MCF 10A (cell line): ENCODE results near the gene CENPL. TPM values are rescaled to one million over a fixed set of nuclear protein-coding genes. Genes with fewer than 3 reads are reported as not detected.
"Not testable (repeated sequence)": the region's sequence is repeated elsewhere in the genome, so short reads cannot be mapped to it uniquely, and the experiment has no call there.

Experiments
- BruUV-seq: library from RNA; stranded (reverse); fragments of 400-500 nt; replicated peaks from 2 replicates; lab custom pipeline; 2021; lab: Mats Ljungman, UMichigan
- CTCF ChIA-PET: fragments of 300-600 bp; sonication (Branson Sonifier 250); formaldehyde crosslinking; extraction: SDS; loops from one replicate; lab custom pipeline; 2021; ENCODE audit warnings: antibody characterized with exemption, inconsistent platforms; lab: Yijun Ruan, JAX
- POLR2A ChIA-PET: fragments of 300-600, 350-650 bp; sonication (Branson Sonifier 250); formaldehyde crosslinking; extraction: SDS; loops from one replicate; lab custom pipeline; 2020; ENCODE audit warnings: antibody characterized with exemption, inconsistent platforms; lab: Yijun Ruan, JAX
- DNase-seq: peaks from one replicate; pipeline ENCODE4 v3.0.0-alpha.2; 2018; ENCODE audit not compliant: unreplicated experiment
- H3K27ac Mint-ChIP-seq: one replicate; pipeline ENCODE4 v1.8.0; 2022; ENCODE audit warnings: mild to moderate bottlenecking, low read depth, mixed read lengths; ENCODE audit not compliant: unreplicated experiment
- H3K27me3 Mint-ChIP-seq: one replicate; pipeline ENCODE4 v1.8.0; 2022; ENCODE audit warnings: mixed read lengths; ENCODE audit not compliant: insufficient read depth, unreplicated experiment
- H3K36me3 Mint-ChIP-seq: one replicate; pipeline ENCODE4 v1.8.0; 2022; ENCODE audit warnings: mild to moderate bottlenecking, moderate library complexity, mixed read lengths; ENCODE audit not compliant: insufficient read depth, unreplicated experiment
- H3K4me1 Mint-ChIP-seq: one replicate; pipeline ENCODE4 v1.8.0; 2022; ENCODE audit warnings: mixed read lengths; ENCODE audit not compliant: insufficient read depth, unreplicated experiment
- H3K4me3 Mint-ChIP-seq: one replicate; pipeline ENCODE4 v1.8.0; 2022; ENCODE audit warnings: mild to moderate bottlenecking, moderate library complexity, mixed read lengths; ENCODE audit not compliant: unreplicated experiment
- H3K9me3 Mint-ChIP-seq: one replicate; pipeline ENCODE4 v1.8.0; 2022; ENCODE audit warnings: mixed read lengths; ENCODE audit not compliant: unreplicated experiment
- CTCF ChIP-seq: fragments of 200-600 bp; IDR thresholded peaks from one replicate; pipeline ENCODE4 v1.8.0; 2022; ENCODE audit warnings: antibody characterized with exemption, mild to moderate bottlenecking; ENCODE audit not compliant: unreplicated experiment
- intact Hi-C: fragments of 100-400 bp; cut with micrococcal nuclease; formaldehyde crosslinking; loops from 2 replicates; pipeline ENCODE4 v1.14.1; 2022
- total RNA-seq: library from RNA; stranded (reverse); gene quantifications from 2 replicates; pipeline ENCODE4 v1.2.3, GENCODE V29; 2022

Gene CENPL
- total RNA-seq, 1 experiment from 2014 or later = 24.5 TPM

- H3K36me3 Mint-ChIP-seq = peaks cover 96% of the 10 kb centered on the region
- TF ChIP-seq CTCF = no peak
- BruUV-seq = no TSS peak
- CTCF ChIA-PET = interaction anchor here (0.5 to 3.2 kb wide), 6 partner anchors 11 to 443 kb away, joined by 3 to 9 read pairs (median 4); no protein-coding TSS in a partner anchor
- peak overlapping the region; percentile 96 for H3K27ac Mint-ChIP-seq
- peak; percentile 49 for DNase-seq
- POLR2A ChIA-PET = interaction anchor here (0.6 to 7.7 kb wide), 10 partner anchors 8 to 1127 kb away, joined by 3 to 118 read pairs (median 4); partner anchors contain the start of genes CENPL, DARS2 and PRDX6
- H3K9me3 Mint-ChIP-seq = no peaks in the 10 kb centered on the region
- intact Hi-C loops = no loop called here
- peak overlapping the region; percentile 14 for H3K4me3 Mint-ChIP-seq
- H3K27me3 Mint-ChIP-seq = no peaks in the 10 kb centered on the region
- H3K4me1 Mint-ChIP-seq = peaks cover 34% of the 10 kb centered on the region
Observed at GRCh38 chr1:173862769-173863223, 38.1 kb upstream of the CENPL start.

DNA sequence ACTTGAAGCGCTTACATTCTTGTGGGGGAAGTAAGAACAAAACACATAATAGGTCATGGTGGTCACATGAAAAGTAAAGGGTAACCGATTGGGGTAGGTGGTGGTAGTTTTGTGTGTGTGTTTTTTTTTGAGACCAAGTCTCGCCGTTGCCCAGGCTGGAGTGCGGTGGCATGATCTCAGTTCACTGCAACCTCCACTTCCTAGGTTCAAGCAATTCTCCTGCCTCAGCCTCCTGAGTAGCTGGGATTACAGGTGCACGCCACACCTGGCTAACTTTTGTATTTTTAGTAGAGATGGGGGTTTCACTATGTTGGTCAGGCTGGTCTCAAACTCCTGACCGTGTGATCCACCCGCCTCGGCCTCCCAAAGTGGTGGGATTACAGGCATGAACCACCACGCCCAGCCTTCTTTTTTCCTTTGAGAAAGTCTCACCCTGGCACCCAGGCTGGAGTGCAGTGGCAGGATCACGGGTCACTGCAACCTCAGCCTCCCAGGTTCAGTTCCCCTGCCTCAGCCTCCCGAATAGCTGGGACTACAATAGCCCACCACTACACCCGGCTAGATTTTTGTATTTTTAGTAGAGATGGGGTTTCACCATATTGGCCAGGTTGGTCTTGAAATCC lies 37.6 kb upstream of the CENPL start:
- H3K27me3 Mint-ChIP-seq, H3K27ac Mint-ChIP-seq, intact Hi-C loops, BruUV-seq, H3K9me3 Mint-ChIP-seq, H3K4me3 Mint-ChIP-seq: not testable (repeated sequence)
- CTCF ChIA-PET = interaction anchor here (0.5 to 3.2 kb wide), 6 partner anchors 11 to 442 kb away, joined by 3 to 9 read pairs (median 4); no protein-coding TSS in a partner anchor
- DNase-seq = peak; percentile 45
- POLR2A ChIA-PET = interaction anchor here (0.6 to 7.2 kb wide), 7 partner anchors 11 to 1126 kb away, joined by 3 to 39 read pairs (median 5); partner anchors contain the start of genes CENPL, DARS2 and PRDX6
- Mint-ChIP-seq H3K36me3 (peaks cover 96% of the 10 kb centered on the region), H3K4me1 (peaks cover 34% of the 10 kb centered on the region)

- ChIA-PET CTCF (interaction anchor here (0.6 to 2.3 kb wide), 4 partner anchors 10 to 356 kb away, joined by 3 to 6 read pairs (median 5); no protein-coding TSS in a partner anchor), POLR2A (interaction anchor here (1.5 to 7.2 kb wide), 3 partner anchors 7 to 383 kb away, joined by 5 to 39 read pairs (median 23); partner anchors contain the start of genes GAS5 and ZBTB37)
- DNase-seq = peak; percentile 40
- no peak for TF ChIP-seq CTCF
- peaks cover 31% of the 10 kb centered on the region for H3K4me1 Mint-ChIP-seq
- no peak overlapping the region for H3K27ac Mint-ChIP-seq
- intact Hi-C loops = no loop called here
- H3K9me3 Mint-ChIP-seq = no peaks in the 10 kb centered on the region
- H3K4me3 Mint-ChIP-seq = no peak overlapping the region
- H3K36me3 Mint-ChIP-seq = peaks cover 96% of the 10 kb centered on the region
- H3K27me3 Mint-ChIP-seq = no peaks in the 10 kb centered on the region
- BruUV-seq = no TSS peak
Observed at GRCh38 chr1:173861731-173862145, 37.1 kb upstream of the CENPL start.

- no peak for DNase-seq
- Mint-ChIP-seq H3K4me1 (peaks cover 14% of the 10 kb centered on the region), H3K9me3 (no peaks in the 10 kb centered on the region), H3K36me3 (peaks cover 96% of the 10 kb centered on the region), H3K4me3 (no peak overlapping the region), H3K27me3 (no peaks in the 10 kb centered on the region), H3K27ac (peak overlapping the region; percentile 19)
- BruUV-seq = no TSS peak
- POLR2A ChIA-PET = interaction anchor here (0.7 to 7.2 kb wide), 5 partner anchors 9 to 213 kb away, joined by 3 to 39 read pairs (median 4); partner anchors contain the start of genes GAS5 and ZBTB37
- CTCF ChIA-PET = interaction anchor here (0.8 to 2.3 kb wide), 4 partner anchors 8 to 358 kb away, joined by 3 to 6 read pairs (median 5); no protein-coding TSS in a partner anchor
- no peak for TF ChIP-seq CTCF
- intact Hi-C loops = no loop called here
Observed at GRCh38 chr1:173860065-173860464, 35.4 kb upstream of the CENPL start.

DNA sequence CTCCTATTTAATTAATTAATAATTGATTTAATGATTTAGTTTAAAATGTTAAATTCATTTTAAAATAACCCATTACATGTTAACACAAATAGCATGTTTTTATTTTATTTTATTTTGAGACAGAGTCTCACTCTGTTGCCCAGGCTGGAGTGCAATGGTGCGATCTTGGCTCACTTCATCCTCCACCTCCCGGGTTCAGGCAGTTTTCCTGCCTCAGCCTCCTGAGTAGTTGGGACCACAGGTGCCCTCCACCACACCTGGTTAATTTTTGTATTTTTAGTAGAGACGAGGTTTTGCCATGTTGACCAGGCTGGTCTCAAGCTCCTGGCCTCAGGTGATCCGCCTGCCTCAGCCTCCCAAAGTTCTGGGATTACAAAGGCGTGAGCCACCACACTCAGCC lies 34.9 kb upstream of the CENPL start:
- intact Hi-C loops, H3K9me3 Mint-ChIP-seq, H3K4me1 Mint-ChIP-seq, BruUV-seq, H3K27me3 Mint-ChIP-seq, H3K4me3 Mint-ChIP-seq, DNase-seq: not testable (repeated sequence)
- Mint-ChIP-seq H3K27ac (peak overlapping the region; percentile 19), H3K36me3 (peaks cover 94% of the 10 kb centered on the region)
- POLR2A ChIA-PET = interaction anchor here (0.7 to 7.2 kb wide), 5 partner anchors 8 to 142 kb away, joined by 3 to 39 read pairs (median 5); partner anchors contain the start of genes GAS5 and ZBTB37
- CTCF ChIA-PET = interaction anchor here (0.8 to 2.3 kb wide), 2 partner anchors 9 to 347 kb away, joined by 3 to 5 read pairs; no protein-coding TSS in a partner anchor
